Measurements from ENCODE around the gene TRPV5. TPM values are rescaled to one million over a fixed set of nuclear protein-coding genes. Genes with fewer than 3 reads are reported as not detected.

The TRPV5 gene
- total RNA-seq, 1 donor from 2014 or later, result not detected

DNA sequence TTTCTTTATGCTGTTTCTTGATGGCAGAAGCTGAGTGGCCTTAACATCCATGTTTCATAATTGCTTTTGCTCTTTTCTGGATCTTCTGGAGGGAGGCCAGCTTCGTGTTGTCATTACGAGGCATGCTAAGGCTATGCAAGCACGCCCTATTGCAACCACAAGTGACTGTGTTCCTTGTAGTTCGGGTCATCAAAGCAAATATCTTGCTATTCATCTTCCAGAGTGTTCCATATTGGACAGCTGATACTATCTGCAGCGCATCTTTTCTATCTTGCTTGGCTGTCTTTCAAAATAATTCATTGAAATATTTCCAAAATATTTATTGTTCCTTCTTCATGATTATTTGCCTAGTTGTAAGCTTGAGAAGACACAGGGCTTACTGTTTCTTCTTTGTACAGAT is 73.7 kb downstream of the TRPV5 start:
- no peak for DNase-seq (ENCODE audit: extremely low read depth, low read depth, low spot score)

DNA sequence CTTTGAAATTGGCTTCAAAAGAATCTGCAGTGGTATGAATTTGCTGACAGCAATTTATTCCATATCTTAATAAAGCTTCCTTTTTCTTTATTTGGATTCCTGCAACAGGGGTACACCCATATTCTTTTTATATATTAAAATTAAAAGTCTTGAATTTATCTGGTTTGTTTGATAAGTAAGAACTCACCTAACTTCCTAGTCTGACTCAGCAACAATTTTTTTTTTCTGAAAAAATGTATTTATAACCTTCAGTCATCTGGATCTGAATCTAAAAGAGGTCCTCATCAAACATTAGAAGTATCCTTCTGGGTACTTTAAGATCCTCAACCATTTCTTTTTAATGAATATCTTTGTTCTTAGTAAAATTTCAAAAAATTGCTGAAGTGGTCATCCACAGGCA is 74.1 kb downstream of the TRPV5 start:
- DNase-seq (ENCODE audit: extremely low read depth, low read depth, low spot score), result no peak

Other genes with a start within 250 kb of the TRPV5 start
- not detected in 2 replicates for gene PRSS1, start 184.3 kb downstream of the TRPV5 start, total RNA-seq
- 0.41 and 3.0 TPM in 2 replicates for gene PRSS2, start 162.8 kb downstream of the TRPV5 start, total RNA-seq
- gene EPHB6, start 78.7 kb downstream of the TRPV5 start, total RNA-seq, result 3.5 and 3.8 TPM in 2 replicates
- gene TRPV6, start 48.0 kb downstream of the TRPV5 start, total RNA-seq, result not detected in 2 replicates
- not detected in 2 replicates for gene LLCFC1, start 5.7 kb upstream of the TRPV5 start, total RNA-seq
- gene KEL, start 28.6 kb upstream of the TRPV5 start, total RNA-seq, result 0.18 TPM in 1 of 2 replicates, not detected in the other
- gene OR9A2, start 93.4 kb upstream of the TRPV5 start, total RNA-seq, result 0.18 TPM in 1 of 2 replicates, not detected in the other
- gene OR6V1, start 118.6 kb upstream of the TRPV5 start, total RNA-seq, result not detected in 2 replicates
- not detected in 2 replicates for gene PIP, start 198.3 kb upstream of the TRPV5 start, total RNA-seq
- gene TAS2R39, start 249.7 kb upstream of the TRPV5 start, total RNA-seq, result not detected in 2 replicates

All from glomerular endothelial cell (primary cell).